ENCODE measurements around the gene MPND.
"Not testable (repeated sequence)": the region's sequence is repeated elsewhere in the genome, so short reads cannot be mapped to it uniquely, and the experiment has no call there.

MPND gene

DNA sequence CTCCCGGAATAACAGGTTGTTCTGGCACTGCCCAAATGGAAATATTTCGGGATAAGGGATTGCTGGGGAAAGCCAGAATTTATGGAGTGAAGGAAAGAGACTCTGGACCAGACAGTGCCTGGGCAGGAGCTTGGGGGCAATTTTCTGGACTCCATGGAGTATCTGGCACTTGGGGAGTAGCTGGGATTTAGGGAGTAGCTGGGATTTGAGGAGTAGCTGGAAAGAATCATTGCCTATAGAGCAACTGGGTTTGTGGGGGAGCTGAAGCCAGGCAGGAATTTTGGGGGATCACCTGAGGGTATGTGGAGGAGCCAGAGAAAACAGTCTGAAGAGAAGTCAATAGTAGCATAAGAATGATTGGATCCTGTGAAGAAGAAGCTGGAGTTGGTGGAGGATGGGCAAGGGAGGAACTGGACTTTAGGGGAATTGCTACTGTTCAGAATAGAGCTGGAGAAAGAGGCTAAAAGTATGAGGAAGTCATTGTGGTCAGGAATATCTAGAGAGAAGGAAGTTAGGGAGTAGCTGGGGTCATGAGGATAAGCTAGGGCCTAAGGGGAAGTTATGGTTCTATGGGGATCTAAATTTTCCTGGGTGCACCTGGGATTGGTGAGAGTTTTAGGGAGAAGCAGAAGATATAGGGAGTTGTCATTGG, 24.2 kb upstream of the MPND start:
- DNase-seq: no peak

- DNase-seq: no peak
Observed at GRCh38 chr19:4320419-4320818, 22.9 kb upstream of the MPND start.

DNA sequence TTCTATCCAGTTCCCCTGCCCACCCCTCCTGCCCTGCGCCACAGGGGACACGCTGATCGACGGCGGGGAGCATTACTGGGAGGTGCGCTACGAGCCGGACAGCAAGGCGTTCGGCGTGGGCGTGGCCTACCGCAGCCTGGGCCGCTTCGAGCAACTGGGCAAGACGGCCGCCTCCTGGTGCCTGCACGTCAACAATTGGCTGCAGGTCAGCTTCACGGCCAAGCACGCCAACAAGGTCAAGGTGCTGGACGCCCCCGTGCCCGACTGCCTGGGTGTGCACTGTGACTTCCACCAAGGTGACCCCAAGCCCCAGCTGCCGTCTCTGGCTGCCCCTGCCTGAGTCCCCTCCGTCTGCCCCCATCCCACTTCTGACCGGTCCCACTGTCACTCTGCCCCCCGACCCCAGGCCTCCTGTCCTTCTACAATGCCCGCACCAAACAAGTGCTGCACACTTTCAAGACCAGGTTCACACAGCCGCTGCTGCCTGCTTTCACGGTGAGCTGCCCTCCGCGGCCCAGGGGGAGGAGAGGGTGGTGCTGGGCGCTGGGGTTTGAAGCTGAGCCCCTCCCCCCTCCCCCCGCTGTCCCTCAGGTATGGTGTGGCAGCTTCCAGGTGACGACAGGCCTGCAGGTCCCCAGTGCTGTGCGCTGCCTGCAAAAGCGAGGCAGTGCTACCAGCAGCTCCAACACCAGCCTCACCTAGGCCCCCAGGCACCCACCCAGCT, 20.3 kb upstream of the MPND start:
- DNase-seq: no peak

GRCh38 chr19:4323692-4324091, 19.7 kb upstream of the MPND start:
- no peak for DNase-seq

DNA sequence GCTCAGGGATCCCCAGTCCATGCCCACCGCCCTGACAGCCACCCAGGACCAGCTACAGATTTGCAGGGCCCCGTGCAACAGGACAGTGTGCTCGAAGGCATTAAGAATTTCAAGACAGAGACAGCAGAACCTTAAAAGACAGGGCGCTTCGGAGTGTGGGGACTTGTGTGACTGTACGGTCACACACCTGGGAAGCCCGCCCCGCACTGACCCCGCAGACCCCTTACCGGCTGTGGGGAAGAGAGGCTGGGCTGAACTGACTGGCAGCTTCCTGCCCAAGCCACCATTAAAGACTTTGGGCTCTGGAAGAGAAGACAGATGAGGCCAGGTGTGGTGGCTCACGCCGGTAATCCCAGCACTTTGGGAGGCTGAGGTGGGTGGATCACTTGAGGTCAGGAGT, 19.1 kb upstream of the MPND start:
- DNase-seq: no peak

DNA sequence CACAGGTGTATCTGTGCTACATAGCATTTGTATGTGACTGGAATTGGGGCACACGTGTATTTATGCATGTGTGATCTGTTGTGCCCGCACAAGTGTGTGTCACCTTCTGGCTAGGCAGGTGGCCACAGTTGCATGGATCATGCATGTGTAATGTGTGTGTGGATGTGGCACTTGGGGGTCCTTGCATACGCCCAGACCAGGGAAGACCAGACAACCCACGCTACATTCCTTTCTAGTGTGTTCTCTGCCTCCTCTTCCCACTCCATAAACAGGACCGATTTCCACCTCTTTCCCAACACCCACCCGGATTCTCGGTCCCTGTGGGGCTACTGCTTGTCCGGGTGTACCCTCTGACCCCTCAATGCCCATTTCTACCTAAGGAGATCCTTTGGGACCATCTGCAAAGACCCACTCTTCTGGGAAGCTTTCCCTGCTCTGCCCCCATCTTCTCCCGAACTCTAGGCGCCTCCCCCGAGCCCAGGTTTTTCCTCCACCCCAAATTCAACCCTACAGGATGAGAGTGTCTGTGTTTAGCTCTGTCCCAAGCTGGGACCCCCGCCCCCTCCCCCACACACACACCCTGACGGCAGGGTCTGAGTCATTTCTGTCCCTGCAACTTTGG, 17.0 kb upstream of the MPND start:
- no peak for DNase-seq

DNA sequence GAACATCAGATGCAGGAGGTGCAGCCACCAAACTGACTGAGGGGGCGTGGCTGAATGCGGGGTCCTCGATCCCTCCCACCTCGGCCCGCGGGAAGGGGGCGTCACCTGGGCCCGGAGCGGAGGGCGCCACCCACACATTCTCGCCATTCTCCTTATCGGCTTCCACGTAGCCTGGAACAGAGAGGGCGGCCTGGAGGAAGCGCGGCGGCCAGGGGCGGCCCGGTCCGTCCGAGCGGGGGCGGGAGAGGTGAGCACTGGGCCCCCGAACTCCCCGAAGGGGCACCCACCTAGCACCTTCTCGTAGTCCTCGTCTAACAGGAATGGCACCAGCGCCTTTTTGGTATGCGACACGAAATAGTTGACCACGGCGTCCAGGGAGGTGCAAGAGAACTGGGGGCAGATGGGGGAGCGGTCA, 16.5 kb upstream of the MPND start:
- no peak for DNase-seq

DNA sequence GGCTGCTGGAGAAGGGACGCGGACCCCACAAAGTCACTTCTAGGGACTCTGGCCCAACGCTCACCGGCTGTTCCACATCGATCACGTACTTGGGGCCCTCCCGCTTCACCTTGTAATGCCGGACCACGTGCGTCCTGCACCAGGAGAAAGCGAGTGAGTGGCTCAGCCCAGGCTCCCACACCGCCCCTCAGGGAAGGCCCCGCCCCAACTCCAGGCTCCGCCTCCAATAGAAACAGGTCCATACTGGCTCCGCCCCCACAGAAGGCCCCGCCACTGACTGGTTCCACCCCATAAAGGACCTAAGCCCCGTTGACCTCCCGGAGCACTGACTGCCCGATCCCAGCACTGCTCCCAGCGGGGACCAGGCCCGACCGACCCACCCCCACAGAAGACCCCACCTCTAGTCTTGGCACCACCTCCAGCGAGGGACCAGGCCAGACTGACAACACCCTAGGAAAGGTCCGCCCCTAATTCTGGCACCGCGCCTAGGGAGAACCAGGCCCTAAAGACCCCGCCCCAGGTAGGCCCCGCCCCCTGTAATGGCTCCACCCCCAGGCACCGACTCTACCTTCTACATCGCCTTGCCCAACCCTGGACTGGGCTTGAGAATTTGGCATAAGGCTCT, 16.0 kb upstream of the MPND start:
- peak; percentile 40 to 71 (median 58) for DNase-seq

DNA sequence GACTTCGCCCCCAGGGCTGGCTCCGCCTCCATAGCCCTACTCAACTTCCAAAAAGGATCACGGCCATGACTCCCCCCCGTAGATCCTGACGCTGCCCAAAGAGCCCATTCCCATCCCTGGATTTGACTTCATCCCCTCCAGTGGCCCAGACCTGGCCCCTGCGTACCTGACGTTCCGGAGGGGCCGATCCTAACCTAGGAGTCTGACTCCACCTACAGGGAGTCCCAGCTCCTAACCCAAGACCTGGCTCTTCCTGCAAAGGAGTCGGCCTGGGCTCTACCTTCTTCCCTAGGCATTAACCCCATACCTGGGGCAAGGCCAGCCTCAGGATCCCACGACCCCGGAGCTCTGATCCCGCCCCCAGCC, 15.5 kb upstream of the MPND start:
- no peak for DNase-seq

DNA sequence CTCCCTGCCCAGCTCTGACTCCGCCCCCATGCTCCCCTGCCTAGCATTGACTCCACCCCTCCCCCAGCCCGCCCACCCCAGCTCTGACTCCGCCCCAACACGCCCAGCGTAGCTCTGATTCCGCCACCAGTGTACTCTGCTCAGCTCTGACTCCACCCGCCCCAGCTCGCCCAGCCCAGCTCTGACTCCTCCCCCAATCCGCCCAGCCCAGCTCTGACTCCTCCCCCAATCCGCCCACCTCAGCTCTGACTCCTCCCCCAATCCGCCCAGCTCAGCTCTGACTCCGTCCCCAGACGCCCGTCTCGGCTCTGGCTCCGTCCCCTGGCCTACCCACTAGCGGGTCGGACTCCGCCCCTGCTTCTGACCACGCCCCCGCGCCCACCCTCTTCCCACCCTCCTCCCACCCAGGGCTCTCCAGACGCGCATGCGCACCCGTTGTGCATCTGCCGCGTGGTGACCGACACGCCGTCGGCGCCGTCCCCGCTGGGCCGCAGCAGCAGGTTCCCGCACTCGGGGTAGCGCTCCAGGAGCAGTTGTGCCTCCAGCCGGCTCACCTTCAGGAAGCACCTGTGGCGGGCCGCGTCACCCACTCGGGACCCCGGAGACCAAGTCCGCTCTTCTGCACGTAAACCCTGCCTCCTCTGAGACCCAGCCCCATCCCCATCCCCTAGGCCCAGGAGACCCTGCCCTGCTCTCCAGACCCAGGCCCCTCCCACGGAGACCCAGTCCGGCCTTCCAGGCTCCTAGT, 14.9 kb upstream of the MPND start:
- peak; percentile 86 to 97 (median 89) for DNase-seq

DNA sequence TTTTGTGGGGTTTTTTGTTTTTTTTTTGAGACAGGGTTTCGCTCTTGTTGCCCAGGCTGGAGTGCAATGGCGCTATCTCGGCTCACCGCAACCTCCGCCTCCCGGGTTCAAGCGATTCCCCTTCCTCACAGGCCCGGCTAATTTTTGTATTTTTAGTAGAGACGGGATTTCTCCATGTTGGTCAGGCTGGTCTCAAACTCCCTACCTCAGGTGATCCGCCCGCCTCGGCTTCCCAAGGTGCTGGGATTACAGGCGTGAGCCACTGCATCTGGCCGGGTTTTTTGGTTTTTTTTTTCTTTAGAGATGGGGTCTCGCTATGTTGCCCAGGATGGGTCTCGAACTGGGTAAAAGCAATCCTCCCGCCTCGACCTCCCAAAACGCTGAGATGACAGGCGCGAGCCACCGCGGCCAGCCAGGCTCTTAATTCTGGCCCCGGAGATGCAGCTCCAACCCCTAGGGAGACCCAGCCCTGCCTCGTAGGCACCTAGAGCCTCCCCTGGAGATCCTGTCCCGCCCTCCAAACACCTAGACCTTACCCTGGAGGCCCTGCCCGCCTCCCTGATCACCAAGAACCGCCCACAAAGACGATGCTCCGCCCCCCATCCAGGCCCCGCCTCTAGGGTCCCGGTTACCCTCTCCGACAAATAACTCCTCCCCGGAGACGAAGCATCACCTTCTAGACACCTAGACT, 14.2 kb upstream of the MPND start:
- DNase-seq: not testable (repeated sequence)

DNA sequence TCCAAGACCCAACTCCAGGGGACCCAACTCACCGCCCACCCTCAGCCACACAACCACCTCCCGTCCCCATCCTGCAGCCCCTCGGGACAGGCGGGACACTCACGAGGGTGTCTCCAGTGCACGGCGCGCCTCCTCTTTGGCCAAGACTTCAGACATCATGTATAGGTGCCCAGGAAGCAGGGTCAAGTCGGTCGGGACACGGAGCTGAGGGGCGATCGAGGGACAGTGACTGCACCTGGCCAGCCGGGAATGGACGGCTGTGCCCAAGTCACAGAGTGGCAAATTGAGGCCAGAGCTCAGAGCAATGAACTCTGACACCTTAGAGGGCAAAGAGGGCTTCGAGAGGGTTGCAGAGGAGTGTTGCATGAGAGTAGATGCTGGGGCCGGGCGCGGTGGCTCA, 13.5 kb upstream of the MPND start:
- DNase-seq: no peak

DNA sequence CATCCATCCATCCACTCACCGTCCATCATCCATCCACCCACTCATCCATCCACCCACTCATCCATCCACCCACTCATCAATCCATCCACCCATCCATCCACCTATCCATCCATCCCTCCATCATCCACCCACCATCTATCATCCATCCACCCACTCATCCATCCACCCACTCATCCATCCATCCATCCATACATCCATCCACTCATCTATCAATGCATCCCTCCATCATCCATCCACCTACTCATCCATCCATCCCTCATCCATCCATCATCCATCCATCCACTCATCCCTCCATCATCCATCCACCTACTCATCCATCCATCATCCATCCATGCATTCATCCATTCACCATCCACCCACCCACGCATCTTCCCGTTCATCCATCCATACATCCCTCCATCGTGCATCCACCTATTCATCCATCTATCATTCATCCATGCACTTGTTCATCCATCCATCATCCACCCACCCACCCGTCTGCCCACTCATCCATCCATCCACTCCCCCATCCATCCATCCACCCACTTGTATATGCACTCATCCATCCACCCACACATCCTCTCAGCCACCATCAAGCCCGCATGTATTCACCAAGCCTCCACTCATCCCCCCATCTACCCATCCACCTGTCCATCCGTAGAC, 8.3 kb upstream of the MPND start:
- no peak for DNase-seq

GRCh38 chr19:4337906-4338440, 5.4 kb upstream of the MPND start:
- DNase-seq: no peak

DNA sequence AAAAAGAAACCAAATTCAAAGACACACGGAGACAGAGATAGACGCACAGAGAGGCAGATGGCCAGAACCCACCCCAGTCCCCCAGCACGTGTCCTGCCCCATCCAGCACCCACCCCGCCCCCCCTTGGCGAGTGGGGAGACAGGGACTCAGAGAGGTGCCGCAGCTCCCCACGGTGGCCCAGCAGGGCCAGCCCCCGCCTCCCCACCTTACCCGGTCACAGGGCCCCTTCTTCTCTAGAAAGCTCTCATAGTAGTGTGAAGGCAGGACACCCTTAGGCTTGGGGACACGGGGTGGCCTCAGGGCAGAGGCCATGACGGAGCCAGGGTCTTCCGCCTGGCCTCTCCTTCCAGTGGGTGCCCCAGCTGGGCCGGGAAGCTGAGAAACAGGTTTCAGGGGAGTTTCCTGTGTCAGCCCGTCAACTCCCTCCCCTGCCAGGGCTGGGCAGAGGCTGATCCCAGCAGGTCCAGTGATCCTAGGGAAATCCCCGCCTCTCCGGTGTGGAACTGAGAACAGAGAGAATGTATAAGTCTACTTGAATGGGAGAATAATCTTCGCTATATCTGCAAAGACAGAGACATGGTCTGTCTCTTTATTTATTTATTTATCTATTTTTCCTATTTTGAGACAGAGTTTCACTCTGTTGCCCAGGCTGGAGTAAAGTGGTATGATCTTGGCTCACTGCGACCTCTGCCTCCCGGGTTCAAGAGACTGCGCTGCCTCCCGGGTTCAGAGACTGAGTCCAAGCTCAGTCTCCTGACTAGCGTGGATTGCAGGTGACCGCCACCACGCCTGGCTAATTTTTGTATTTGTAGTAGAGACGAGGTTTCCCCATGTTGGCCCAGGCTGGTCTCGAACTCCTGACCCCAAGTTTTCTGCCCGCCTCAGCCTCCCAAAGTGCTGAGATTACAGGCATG, 4.7 kb upstream of the MPND start, which contains the start of gene STAP2:
STAP2 (minus strand) TSS at position 387 of the 915 bp plus-strand sequence; CDS start at position 313, 74 bp downstream.
- DNase-seq: peak in 1 of 5 donors; percentile 33

GRCh38 chr19:4342314-4342614, 1.1 kb upstream of the MPND start:
- DNase-seq: peak in 1 of 5 donors; percentile 25

GRCh38 chr19:4342615-4343369, 570 bp upstream of the MPND start:
- peak; percentile 84 to 99 (median 89) for DNase-seq

- no peak for DNase-seq
Observed at GRCh38 chr19:4345342-4346019, 2.1 kb downstream of the MPND start.

- no peak for DNase-seq
Observed at GRCh38 chr19:4346020-4346383, 2.6 kb downstream of the MPND start.
